HepG2 (cell line): Measurements from ENCODE around the gene CA11. TPM values are rescaled to one million over a fixed set of nuclear protein-coding genes. Genes with fewer than 3 reads are reported as not detected.
A peak's percentile ranks its signal among the peaks of the same experiment; 100 is the strongest.

ENCODE experiments used
- ATAC-seq: fragments of 200-7000 bp; cut with Tn5 transposase; 3 replicates; pipeline ENCODE4 v1.9.1; 2020; ENCODE audit warnings: mild to moderate bottlenecking, moderate library complexity
- BruUV-seq: library from RNA; stranded (reverse); fragments of 400-500 nt; replicated peaks from 2 replicates; lab custom pipeline; 2021; lab: Mats Ljungman, UMichigan
- CTCF ChIA-PET: fragments of 300-600 bp; formaldehyde crosslinking; extraction: SDS; loops from one replicate; lab custom pipeline; 2021; ENCODE audit warnings: low total read pairs, inconsistent platforms, low intra/inter-chr PET ratio; lab: Yijun Ruan, JAX
- POLR2A ChIA-PET: fragments of 350-600 bp; sonication (Branson Sonifier 250); formaldehyde crosslinking; loops from one replicate; lab custom pipeline; 2020; ENCODE audit warnings: antibody characterized with exemption, inconsistent platforms; lab: Yijun Ruan, JAX
- DNase-seq: peaks from one replicate; pipeline ENCODE4 v3.0.0-alpha.2; 2015; ENCODE audit warnings: low spot score
- FAIRE-seq: peaks from 3 replicates; lab custom pipeline; 2011; peaks lifted over from hg19 to GRCh38; lab: Jason Lieb, UNC
- H2AFZ ChIP-seq: one replicate; pipeline ENCODE4 v1.6.1; 2011; ENCODE audit warnings: low read length, inconsistent platforms
- H3K27ac ChIP-seq: fragments of 300-600 bp; 3 replicates; pipeline ENCODE4 v1.8.0; 2011; ENCODE audit warnings: mixed run types, mild to moderate bottlenecking, mixed read lengths, low read length, inconsistent platforms; ENCODE audit not compliant: insufficient read depth; ENCODE audit errors: extremely low read length
- H3K27me3 ChIP-seq, 2 experiments: fragments of 200-600 bp in 1 of 2; 2 replicates in 1 of 2; 3 replicates in 1 of 2; pipeline versions ENCODE4 v1.6.0 to v1.8.0; 2011; ENCODE audit warnings: low read length in 2 of 2, mild to moderate bottlenecking in 2 of 2, moderate library complexity in 2 of 2, inconsistent platforms in 1 of 2; ENCODE audit not compliant: insufficient read depth in 2 of 2, control insufficient read depth in 1 of 2
- H3K36me3 ChIP-seq, 2 experiments: fragments of 200-600 bp in 1 of 2; replicated peaks in 1 of 2; 2 replicates in 1 of 2; 3 replicates in 1 of 2; pipeline versions ENCODE4 v1.5.1 to v1.8.0; 2011; ENCODE audit warnings: low read length in 2 of 2, inconsistent platforms in 1 of 2; ENCODE audit not compliant: insufficient read depth in 2 of 2, control insufficient read depth in 1 of 2
- H3K4me1 ChIP-seq: 2 replicates; pipeline ENCODE4 v1.5.1; 2012; ENCODE audit warnings: low read length, inconsistent platforms; ENCODE audit not compliant: insufficient read depth
- H3K4me2 ChIP-seq: 2 replicates; pipeline ENCODE4 v1.6.0; 2011; ENCODE audit warnings: low read depth, low read length, inconsistent platforms
- H3K4me3 ChIP-seq, 3 experiments: fragments of 200-600 bp in 1 of 3; sonication (generic), shearing (Covaris generic) in 1 of 3; replicated peaks in 1 of 3; 2 replicates each; pipeline ENCODE4 v1.5.1; 2011 to 2016; ENCODE audit warnings: low read length in 3 of 3, inconsistent platforms in 2 of 3, low read depth in 2 of 3, mild to moderate bottlenecking in 2 of 3, control low read depth in 1 of 3, mixed read lengths in 1 of 3; ENCODE audit not compliant: insufficient read depth in 1 of 3
- H3K79me2 ChIP-seq: one replicate; pipeline ENCODE4 v1.6.1; 2011; ENCODE audit warnings: low read length, inconsistent platforms; ENCODE audit not compliant: insufficient read depth
- H3K9ac ChIP-seq: 2 replicates; pipeline ENCODE4 v1.6.0; 2011; ENCODE audit warnings: mild to moderate bottlenecking, low read depth, low read length, inconsistent platforms; ENCODE audit not compliant: insufficient read depth
- H3K9me3 ChIP-seq: 2 replicates; pipeline ENCODE4 v1.5.1; 2012; ENCODE audit warnings: mild to moderate bottlenecking, low read length
- H4K20me1 ChIP-seq: 2 replicates; pipeline ENCODE4 v1.6.0; 2011; ENCODE audit warnings: inconsistent platforms, mild to moderate bottlenecking, low read length, moderate library complexity; ENCODE audit not compliant: insufficient read depth
- HOXA3 ChIP-seq: sonication (generic); formaldehyde crosslinking; IDR thresholded peaks from 2 replicates; pipeline ENCODE4 v1.5.0; 2020; ENCODE audit warnings: missing genetic modification reagents
- HOXA9 ChIP-seq: sonication (generic); formaldehyde crosslinking; IDR thresholded peaks from 2 replicates; pipeline ENCODE4 v1.8.1; 2022; ENCODE audit warnings: missing genetic modification reagents, mild to moderate bottlenecking, moderate library complexity, borderline replicate concordance
- MED13 ChIP-seq: sonication (generic); formaldehyde crosslinking; IDR thresholded peaks from 2 replicates; pipeline ENCODE4 v1.5.0; 2020; ENCODE audit warnings: missing genetic modification reagents
- NCOA1 ChIP-seq: sonication (generic); formaldehyde crosslinking; IDR thresholded peaks from 2 replicates; pipeline ENCODE4 v1.9.0; 2021; ENCODE audit warnings: missing genetic modification reagents
- NR2F6 ChIP-seq, 2 experiments: IDR thresholded peaks; 2 replicates each; pipeline ENCODE4 v1.6.1; 2016; ENCODE audit warnings: antibody characterized with exemption in 1 of 2, mild to moderate bottlenecking in 1 of 2
- RBFOX2 ChIP-seq: fragments of 200-400 bp; formaldehyde crosslinking; IDR thresholded peaks from 2 replicates; pipeline ENCODE4 v1.6.1; 2017; ENCODE audit warnings: low read depth, mild to moderate bottlenecking, low read length
- ZBTB1 ChIP-seq: sonication (generic); formaldehyde crosslinking; IDR thresholded peaks from 2 replicates; pipeline ENCODE4 v1.4.0; 2020; ENCODE audit warnings: missing genetic modification reagents, borderline replicate concordance
- ZNF10 ChIP-seq: sonication (generic); formaldehyde crosslinking; IDR thresholded peaks from 2 replicates; pipeline ENCODE4 v1.4.0; 2020; ENCODE audit warnings: mild to moderate bottlenecking, low read depth, missing genetic modification reagents, borderline replicate concordance
- ZNF124 ChIP-seq: sonication (generic); formaldehyde crosslinking; IDR thresholded peaks from 2 replicates; pipeline ENCODE4 v1.4.0; 2020; ENCODE audit warnings: missing genetic modification reagents
- ZNF326 ChIP-seq: sonication (generic); formaldehyde crosslinking; IDR thresholded peaks from 2 replicates; pipeline ENCODE4 v1.4.0; 2020; ENCODE audit warnings: missing genetic modification reagents, borderline replicate concordance
- ZNF337 ChIP-seq: sonication (generic); formaldehyde crosslinking; IDR thresholded peaks from 2 replicates; pipeline ENCODE4 v1.5.1; 2020; ENCODE audit warnings: missing genetic modification reagents, low read depth, mild to moderate bottlenecking, borderline replicate concordance
- ZNF766 ChIP-seq: sonication (generic); formaldehyde crosslinking; IDR thresholded peaks from 2 replicates; pipeline ENCODE4 v1.5.0; 2020; ENCODE audit warnings: missing genetic modification reagents, borderline replicate concordance
- WGBS: methylation state at CpG from one replicate; pipeline ENCODE4 v1.1.6; 2017; ENCODE audit warnings: low lambda C conversion rate; 5-methylcytosine and 5-hydroxymethylcytosine counted together
- in situ Hi-C: cut with HindIII; loops from 2 replicates; pipeline ENCODE4 v1.10.0; 2017; ENCODE audit warnings: low pct_unique_long_range_greater_than_20kb; ENCODE audit not compliant: extremely low pct_ligation_motif_present
- intact Hi-C: fragments of 100-400 bp; cut with micrococcal nuclease; formaldehyde crosslinking; loops from one replicate; pipeline ENCODE4 v1.10.0; 2022; ENCODE audit not compliant: unreplicated experiment
- polyA plus RNA-seq, 8 experiments: library from polyadenylated mRNA; depleted of rRNA in 3 of 8; stranded (reverse) in 7 of 8; unstranded in 1 of 8; fragments of >200 nt; fragmentation: Illumina TruSeq in 4 of 8; extraction: Trizol in 4 of 8; gene quantifications; 2 replicates each; pipeline versions ENCODE4 v1.2.1 to v1.2.3, GENCODE V29; 2011 to 2016; ENCODE audit warnings: low read depth in 4 of 8, missing spikeins in 1 of 8, mixed read lengths in 1 of 8; ENCODE audit not compliant: insufficient read depth in 1 of 8
- total RNA-seq, 5 experiments: library from RNA; depleted of rRNA; stranded (reverse); fragments of >200 nt; fragmentation: Illumina TruSeq; extraction: Trizol; gene quantifications; 2 replicates each; pipeline ENCODE4 v1.2.3, GENCODE V29; 2016; ENCODE audit warnings: low read depth in 1 of 5
- TF ChIP-seq, protein P1 (sequence below): sonication (generic); formaldehyde crosslinking; IDR thresholded peaks from 2 replicates; pipeline ENCODE4 v1.4.0; 2020; ENCODE audit warnings: mild to moderate bottlenecking, missing genetic modification reagents
- TF ChIP-seq, protein P2 (sequence below): sonication (generic); formaldehyde crosslinking; IDR thresholded peaks from 2 replicates; pipeline ENCODE4 v1.5.0; 2020; ENCODE audit warnings: missing genetic modification reagents
- TF ChIP-seq, protein P3 (sequence below): sonication (generic); formaldehyde crosslinking; IDR thresholded peaks from 2 replicates; pipeline ENCODE4 v1.9.0; 2022; ENCODE audit warnings: low read depth, missing genetic modification reagents
- TF ChIP-seq, protein P4 (sequence below): sonication (generic); formaldehyde crosslinking; IDR thresholded peaks from 2 replicates; pipeline ENCODE4 v1.4.0; 2020; ENCODE audit warnings: mild to moderate bottlenecking, missing genetic modification reagents

CA11 gene
- total and polyA plus RNA-seq, 2 of the 13 experiments (the other 11 are each of a cell fraction or from before 2014, with no cell fraction given), result 0.41 to 0.58 TPM

DNA sequence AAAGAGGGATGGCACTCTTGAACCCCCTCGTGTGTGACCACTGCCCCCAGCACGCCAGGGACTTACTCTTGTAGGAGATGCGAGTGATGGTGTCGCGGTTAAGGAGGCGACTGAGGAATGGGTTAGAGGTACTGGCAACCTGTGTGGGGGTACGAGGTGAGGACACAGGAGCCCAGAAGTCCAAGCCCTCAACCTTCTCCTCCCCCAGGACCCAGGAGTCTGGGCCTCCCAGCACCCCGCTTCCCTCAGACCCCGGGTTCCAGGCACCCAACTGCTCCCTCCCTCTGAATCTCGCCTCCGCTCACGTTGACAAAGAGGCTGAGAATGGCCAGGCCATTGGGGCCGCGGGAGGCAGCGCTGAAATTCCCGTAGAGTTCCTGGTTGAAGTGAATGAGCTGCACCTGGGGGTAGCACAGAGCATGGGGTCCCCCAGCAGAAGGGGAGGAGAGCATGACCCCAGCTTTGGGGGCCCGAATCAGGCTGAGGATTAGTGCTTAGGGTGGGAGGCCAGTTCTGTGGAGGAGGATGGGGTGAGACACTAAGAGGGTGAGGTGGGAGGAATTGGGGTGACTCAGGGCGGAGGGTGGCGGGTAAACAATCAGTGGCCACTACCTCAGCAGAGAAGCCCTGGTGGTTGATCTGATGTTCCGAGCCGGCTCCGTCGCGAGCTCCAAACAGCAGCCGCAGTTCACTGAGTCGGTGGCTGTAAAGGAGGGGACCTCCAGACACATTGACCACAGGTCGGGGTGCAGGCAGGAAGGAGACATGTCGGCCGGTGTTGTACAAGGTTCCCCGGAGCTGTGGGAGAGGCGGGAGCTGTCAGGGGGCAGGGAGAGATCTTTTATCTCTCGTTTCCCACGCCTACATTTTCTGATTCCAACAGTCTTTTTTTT, 6.3 kb downstream of the CA11 start:
- Histone ChIP-seq H3K9ac (no peak overlapping the region), H3K9me3 (no peaks in the 10 kb centered on the region), H3K79me2 (no peaks in the 10 kb centered on the region), H4K20me1 (no peaks in the 10 kb centered on the region), H3K4me2 (peak overlapping the region; percentile 51), H3K27ac (no peak overlapping the region), H3K27me3 (peaks cover 0 to 8% of the 10 kb centered on the region in 2 experiments; a peak in 3 of 5 replicates), H3K4me3 (peak overlapping the region in 1 of 3 experiments; percentile 29; a peak in 1 of 6 replicates), H3K4me1 (peaks cover 48% of the 10 kb centered on the region), H2AFZ (no peak overlapping the region), H3K36me3 (no peaks in the 10 kb centered on the region)
- no TSS peak for BruUV-seq
- FAIRE-seq, result no peak
- ChIA-PET CTCF (no interaction called here), POLR2A (interaction anchor here (1.0 kb wide), 1 partner anchor 21 kb away, joined by 4 read pairs; the partner anchor contains the start of genes RPL18 and SPHK2)
- intact Hi-C loops, result no loop called here
- 40% methylated on average over 32 of the region's 33 CpGs for WGBS
- in situ Hi-C loops, result no loop called here
- DNase-seq, result no peak
- no peak for ATAC-seq
- TF ChIP-seq ZNF337 (CRISPR knock-in tag) (no peak), MED13 (CRISPR knock-in tag) (no peak), HOXA9 (no peak), NR2F6 (IDR thresholded peaks at IDR 0.05) (no peak), NR2F6 (CRISPR knock-in tag; IDR thresholded peaks at IDR 0.05) (no peak), ZNF10 (CRISPR knock-in tag) (no peak), HOXA3 (no peak), RBFOX2 (no peak), NCOA1 (CRISPR knock-in tag) (no peak), ZNF766 (CRISPR knock-in tag) (no peak), ZNF124 (CRISPR knock-in tag) (no peak), ZBTB1 (CRISPR knock-in tag) (no peak), ZNF326 (CRISPR knock-in tag) (no peak)
- TF ChIP-seq, protein P1, sequence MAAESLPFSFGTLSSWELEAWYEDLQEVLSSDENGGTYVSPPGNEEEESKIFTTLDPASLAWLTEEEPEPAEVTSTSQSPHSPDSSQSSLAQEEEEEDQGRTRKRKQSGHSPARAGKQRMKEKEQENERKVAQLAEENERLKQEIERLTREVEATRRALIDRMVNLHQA (CRISPR knock-in tag), result no peak
- TF ChIP-seq, protein P2, sequence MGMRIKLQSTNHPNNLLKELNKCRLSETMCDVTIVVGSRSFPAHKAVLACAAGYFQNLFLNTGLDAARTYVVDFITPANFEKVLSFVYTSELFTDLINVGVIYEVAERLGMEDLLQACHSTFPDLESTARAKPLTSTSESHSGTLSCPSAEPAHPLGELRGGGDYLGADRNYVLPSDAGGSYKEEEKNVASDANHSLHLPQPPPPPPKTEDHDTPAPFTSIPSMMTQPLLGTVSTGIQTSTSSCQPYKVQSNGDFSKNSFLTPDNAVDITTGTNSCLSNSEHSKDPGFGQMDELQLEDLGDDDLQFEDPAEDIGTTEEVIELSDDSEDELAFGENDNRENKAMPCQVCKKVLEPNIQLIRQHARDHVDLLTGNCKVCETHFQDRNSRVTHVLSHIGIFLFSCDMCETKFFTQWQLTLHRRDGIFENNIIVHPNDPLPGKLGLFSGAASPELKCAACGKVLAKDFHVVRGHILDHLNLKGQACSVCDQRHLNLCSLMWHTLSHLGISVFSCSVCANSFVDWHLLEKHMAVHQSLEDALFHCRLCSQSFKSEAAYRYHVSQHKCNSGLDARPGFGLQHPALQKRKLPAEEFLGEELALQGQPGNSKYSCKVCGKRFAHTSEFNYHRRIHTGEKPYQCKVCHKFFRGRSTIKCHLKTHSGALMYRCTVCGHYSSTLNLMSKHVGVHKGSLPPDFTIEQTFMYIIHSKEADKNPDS (CRISPR knock-in tag), result no peak
- TF ChIP-seq, protein P3, sequence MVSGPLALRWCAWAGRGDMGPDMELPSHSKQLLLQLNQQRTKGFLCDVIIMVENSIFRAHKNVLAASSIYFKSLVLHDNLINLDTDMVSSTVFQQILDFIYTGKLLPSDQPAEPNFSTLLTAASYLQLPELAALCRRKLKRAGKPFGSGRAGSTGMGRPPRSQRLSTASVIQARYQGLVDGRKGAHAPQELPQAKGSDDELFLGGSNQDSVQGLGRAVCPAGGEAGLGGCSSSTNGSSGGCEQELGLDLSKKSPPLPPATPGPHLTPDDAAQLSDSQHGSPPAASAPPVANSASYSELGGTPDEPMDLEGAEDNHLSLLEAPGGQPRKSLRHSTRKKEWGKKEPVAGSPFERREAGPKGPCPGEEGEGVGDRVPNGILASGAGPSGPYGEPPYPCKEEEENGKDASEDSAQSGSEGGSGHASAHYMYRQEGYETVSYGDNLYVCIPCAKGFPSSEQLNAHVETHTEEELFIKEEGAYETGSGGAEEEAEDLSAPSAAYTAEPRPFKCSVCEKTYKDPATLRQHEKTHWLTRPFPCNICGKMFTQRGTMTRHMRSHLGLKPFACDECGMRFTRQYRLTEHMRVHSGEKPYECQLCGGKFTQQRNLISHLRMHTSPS, result no peak
- TF ChIP-seq, protein P4, sequence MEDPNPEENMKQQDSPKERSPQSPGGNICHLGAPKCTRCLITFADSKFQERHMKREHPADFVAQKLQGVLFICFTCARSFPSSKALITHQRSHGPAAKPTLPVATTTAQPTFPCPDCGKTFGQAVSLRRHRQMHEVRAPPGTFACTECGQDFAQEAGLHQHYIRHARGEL (CRISPR knock-in tag), result no peak
